Stimulated activated naive CD4-positive, alpha-beta T cell (primary cell): ENCODE measurements around the gene CDH5.

ENCODE experiments used
- DNase-seq, 6 experiments: peaks; one replicate each; lab custom pipeline; 2025; lab: John Stamatoyannopoulos, UW

CDH5 gene

GRCh38 chr16:66373667-66374066 is 7.2 kb downstream of the CDH5 start:
- DNase-seq, result no peak

- DNase-seq, result no peak
Measured at GRCh38 chr16:66374176-66374575, 7.7 kb downstream of the CDH5 start.

DNA sequence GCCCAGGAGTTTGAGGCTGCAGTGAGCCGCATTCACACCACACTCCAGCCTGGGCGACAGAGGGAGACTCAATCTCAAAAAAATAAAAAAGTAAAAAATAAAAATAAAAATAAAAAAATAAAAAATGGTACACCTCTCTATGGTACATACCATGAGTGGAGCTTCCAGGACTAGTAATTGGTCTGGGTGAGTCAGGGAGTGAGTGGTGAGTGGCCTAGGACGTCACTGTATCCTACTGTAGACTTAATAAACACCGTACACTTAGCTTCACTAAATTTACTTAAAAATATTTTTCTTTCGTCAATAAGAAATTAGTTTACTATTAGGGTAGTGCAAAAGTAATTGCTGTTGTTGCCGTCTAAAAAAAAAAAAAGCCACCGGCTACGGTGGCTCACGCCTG is 9.0 kb downstream of the CDH5 start:
- no peak for DNase-seq

DNA sequence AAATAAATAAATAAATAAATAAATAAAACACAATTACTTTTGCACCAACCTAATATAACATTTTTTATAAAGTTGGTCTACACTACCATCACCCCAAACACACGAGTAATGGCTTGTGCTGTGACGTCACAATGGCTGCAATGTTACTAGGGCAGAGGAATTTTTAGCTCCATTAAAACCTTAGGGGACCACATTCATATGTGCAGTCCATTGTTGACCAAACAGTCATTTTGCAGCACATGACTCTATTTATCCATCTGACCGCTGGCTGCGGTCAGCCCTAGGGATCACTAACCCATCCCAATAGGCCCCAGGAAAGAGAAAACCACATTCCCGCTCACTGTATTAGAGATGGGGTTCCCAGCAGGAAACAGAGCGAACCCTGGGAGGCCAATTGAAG is 9.6 kb downstream of the CDH5 start:
- no peak for DNase-seq

DNA sequence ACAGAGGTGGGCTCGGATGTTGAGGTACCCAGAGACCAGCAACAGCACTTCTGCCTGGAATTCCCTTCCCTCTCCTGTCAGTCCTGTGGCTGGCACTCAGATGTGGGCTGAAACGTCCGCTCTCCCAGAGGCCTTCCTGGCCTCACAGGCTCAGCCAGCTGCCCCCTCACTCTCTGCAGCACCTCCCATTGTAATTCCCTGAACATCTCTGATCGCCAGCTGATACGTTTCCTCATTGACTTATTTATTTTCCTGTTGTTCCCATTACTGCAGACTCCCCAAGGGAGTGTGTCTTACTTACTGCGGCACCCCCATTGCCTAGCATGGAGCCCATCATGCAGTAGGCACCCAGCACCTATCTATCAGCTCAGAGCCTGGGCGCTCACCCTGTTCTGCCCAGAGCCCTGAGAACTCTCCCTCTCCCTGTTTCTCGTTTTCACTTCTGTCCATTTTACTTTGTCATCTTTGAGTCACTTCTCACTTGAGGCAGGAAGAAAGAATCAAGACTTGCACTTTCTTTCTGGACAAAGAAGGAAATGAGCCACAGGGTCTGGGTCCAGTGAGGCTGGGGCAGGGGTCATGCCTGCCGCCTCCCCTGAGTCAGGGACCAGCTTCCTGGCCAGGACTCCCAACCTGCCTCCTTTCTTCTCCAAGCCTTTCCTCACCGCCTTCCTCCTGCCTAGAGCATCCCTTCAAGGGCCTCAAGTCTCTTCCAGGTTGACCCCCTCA is 10.2 kb downstream of the CDH5 start:
- no peak for DNase-seq

DNA sequence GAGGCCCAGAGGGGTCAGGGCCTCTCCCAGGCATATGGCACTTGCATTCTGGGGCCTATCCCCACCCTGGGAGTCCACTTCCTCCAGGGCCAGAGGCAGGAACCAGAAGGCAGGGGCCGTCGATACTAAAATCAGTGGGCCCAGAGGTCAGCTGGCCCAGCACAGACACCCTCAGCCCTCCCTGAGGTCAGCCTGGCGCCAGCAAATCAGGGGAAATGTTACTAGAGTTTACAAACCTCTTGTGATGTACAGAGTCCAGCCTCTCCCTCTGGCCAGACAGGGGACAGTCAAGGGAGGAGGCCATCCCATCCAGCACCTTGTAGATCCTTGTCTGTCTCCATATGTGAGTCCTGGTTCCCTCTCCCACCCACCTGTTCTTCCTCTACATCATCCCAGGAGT is 10.8 kb downstream of the CDH5 start:
- DNase-seq, result no peak

DNA sequence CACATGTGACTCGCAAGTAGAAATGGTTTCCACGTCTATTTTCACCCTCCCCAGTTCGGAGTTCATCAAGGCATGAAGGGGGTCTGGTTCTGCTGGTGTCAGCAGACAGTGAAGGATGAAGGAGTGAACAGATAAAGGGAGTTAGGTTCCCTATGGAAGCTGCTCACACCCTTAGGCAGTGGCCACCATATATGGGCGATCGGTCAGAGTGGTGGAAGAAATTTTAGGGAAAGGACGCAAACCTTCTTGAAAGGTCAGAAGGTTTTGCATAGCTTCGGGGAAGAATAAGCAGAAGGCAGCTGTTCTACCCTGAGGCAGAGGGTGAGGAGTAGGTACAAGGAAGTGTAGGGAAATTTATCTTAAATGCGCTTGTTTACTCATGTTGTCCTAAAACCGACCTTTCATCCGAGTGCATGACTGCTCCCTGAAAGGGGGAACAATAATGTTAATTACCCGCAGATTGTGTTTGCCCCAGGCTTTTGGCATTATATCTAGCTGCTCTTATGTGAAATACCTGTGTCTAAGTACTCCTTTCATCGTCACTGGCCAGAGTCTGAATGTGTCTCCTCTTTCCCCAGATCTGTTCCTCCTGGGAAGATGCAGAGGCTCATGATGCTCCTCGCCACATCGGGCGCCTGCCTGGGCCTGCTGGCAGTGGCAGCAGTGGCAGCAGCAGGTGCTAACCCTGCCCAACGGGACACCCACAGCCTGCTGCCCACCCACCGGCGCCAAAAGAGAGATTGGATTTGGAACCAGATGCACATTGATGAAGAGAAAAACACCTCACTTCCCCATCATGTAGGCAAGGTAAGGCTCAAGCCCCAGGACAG is 12.5 kb downstream of the CDH5 start:
- DNase-seq, result no peak

GRCh38 chr16:66379571-66379941 is 13.1 kb downstream of the CDH5 start:
- no peak for DNase-seq

DNA sequence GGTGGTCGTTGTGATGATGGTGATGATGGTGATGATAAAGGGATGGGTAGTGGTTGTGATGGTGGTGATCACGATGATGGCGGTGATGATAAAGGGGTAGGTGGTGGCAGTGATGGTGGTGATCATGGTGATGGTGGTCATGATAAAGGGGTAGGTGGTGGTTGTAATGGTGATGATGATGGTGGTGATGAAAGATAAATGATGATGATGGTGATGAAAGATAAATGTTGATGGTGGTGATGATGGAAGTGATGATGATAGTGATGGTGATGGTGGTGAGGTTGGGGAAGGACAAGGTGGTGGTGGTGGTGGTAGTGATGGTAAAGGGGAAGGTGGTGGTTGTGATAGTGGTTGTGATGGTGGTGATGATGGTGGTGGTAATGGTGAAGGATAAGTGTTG is 13.9 kb downstream of the CDH5 start:
- DNase-seq, result no peak

DNA sequence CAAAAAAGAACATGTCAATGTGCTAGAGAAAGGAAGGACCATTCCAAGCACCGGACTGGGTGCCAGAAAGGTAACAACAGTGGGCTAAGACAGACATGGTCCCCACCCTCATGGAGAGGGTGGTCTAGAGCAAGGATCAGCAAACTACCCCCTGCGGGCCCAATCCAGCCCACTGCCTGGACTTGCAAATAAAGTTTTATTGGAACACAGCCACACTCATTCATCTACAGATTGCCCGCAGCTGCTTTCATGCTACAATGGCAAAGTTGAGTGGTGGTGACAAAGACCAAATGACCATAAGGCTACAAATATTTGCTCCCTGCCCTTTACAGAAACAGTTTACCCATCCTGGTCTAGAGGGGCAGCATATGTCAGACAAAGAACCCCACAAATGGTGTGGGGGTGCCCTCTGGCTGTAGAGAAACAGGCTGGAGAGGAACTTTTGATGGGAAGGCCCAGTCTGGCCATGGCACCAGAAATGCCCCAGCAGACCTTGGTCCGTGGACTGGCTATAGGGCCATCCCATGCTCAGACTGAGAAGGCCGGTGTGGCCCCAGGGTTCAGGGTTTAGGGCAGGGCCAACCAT is 15.2 kb downstream of the CDH5 start:
- no peak for DNase-seq

GRCh38 chr16:66382171-66382965 is 15.9 kb downstream of the CDH5 start:
- no peak for DNase-seq

GRCh38 chr16:66382966-66383299 is 16.4 kb downstream of the CDH5 start:
- DNase-seq, result no peak

DNA sequence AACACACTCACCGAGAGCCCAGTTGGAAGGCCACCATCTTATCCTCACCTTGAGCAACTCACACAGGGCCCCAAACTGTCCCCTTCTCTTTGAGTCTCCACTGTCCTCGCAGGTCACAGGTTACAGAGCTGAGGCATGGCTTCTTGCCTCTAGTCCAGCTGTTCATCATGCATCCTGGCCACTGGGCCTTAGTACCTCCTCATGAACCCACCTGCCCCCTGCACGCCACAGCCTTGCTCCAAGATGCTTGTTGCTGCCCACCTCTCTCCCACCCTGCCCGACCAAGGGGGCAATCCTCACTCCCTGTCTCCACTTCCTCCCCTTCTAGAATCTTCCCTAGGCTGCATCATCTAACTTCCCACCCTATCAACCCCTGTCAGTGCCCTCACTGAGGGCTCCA is 17.1 kb downstream of the CDH5 start:
- no peak for DNase-seq

DNA sequence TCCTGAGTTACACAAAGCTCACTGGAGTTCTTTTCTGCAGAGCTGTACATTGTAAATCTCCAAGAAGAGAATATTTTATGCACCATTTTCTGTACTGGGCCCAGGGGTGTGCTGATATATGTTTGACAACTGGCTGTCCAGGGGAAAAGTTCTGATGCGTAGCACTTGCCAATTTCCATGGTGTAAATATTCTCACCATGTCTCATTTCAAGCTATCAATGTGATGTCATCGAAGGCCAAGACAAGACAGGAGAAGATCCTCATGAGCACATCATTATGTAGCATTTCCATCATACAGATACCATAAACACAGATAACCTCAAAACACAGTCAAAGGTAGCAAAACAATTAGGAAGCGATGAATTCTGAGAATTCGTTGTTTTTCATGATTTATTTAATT is 18.9 kb downstream of the CDH5 start:
- DNase-seq, result no peak

DNA sequence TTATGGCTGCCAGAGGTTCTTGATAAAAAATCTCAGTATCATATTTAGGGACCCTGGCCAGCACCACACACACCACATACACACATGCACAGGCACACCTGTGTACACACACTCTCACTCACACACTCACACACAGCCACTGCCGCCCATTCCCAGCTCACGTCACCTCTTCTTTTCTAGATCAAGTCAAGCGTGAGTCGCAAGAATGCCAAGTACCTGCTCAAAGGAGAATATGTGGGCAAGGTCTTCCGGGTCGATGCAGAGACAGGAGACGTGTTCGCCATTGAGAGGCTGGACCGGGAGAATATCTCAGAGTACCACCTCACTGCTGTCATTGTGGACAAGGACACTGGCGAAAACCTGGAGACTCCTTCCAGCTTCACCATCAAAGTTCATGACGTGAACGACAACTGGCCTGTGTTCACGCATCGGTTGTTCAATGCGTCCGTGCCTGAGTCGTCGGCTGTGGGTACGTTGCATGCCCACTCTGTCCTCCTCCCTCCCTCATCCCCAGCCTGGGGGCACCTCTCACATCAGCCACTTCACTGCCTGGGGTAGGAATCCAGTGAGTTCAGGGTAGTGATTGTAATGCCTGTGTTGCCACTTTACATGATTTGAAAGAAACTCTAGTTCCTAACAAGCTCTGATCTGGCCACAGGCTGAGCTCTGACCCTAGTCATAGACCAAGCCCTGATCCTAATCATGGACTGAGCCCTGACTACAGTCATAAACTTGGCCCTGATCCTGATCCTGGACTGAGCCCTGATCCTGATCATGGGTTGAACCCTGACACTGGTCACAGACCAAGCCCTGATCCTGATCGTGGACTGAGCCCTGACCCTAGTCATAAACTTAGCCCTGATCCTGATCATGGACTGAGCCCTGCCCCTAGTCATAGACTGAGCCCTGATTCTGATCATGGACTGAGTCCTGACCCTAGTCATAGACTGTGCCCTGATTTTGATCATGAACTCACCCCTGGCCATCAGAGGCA is 20.4 kb downstream of the CDH5 start:
- DNase-seq, result no peak

- DNase-seq, result no peak
Measured at GRCh38 chr16:66387817-66388332, 21.4 kb downstream of the CDH5 start.

- DNase-seq, result no peak
Measured at GRCh38 chr16:66388350-66389139, 22.1 kb downstream of the CDH5 start.

DNA sequence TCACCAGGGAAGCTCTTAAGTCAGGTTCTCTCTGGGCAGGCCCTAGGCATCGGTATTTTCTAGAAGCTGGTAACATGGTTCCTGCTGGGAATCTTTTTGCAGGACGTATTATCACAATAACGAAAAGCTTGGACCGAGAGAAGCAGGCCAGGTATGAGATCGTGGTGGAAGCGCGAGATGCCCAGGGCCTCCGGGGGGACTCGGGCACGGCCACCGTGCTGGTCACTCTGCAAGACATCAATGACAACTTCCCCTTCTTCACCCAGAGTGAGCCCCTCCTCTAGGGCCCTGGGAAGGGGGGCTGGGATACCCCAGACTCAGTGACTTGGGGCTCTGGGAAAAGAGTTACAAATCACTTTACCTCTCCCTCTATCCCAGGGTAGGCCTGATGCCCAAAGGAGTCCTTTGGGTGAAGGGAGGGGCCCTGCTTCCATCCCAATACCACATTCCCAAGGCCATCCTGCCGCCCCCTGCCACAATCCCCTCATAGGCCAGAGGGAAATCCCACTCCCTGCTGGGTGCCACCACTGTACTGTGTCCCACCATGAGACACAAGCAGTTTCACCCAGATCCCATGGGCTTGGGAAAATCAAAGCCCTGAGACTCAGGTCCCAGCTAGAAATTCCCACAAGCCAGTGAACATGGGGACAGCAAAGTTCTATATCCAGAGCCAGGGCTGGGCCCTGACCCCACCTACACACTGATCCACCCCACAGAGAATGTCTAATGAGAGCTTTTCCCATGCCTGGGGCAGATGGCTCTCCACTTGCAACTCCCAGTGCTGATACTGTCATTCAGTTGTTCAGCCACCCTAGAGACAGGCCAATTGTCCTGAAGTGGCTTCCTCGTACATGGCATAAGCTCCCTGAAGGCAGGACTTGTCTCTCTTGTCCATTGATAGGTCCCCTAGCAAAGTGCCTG is 23.0 kb downstream of the CDH5 start:
- no peak for DNase-seq
